Endothelial cell (in vitro differentiated cells): ENCODE measurements around the gene HPCAL4. TPM values are rescaled to one million over a fixed set of nuclear protein-coding genes. Genes with fewer than 3 reads are reported as not detected.

Experiments
- DNase-seq: peaks from one replicate; pipeline ENCODE4 v3.0.0; 2021; ENCODE audit warnings: low spot score
- H3K27ac Mint-ChIP-seq: one replicate; pipeline ENCODE4 v1.8.0; 2021; ENCODE audit warnings: mixed read lengths, inconsistent platforms; ENCODE audit not compliant: unreplicated experiment
- H3K27me3 Mint-ChIP-seq: one replicate; pipeline ENCODE4 v1.8.0; 2021; ENCODE audit warnings: mild to moderate bottlenecking, moderate library complexity, mixed read lengths, inconsistent platforms; ENCODE audit not compliant: unreplicated experiment
- H3K36me3 Mint-ChIP-seq: one replicate; pipeline ENCODE4 v1.8.0; 2021; ENCODE audit warnings: mild to moderate bottlenecking, low read depth, mixed read lengths, inconsistent platforms; ENCODE audit not compliant: unreplicated experiment
- H3K4me1 Mint-ChIP-seq: one replicate; pipeline ENCODE4 v1.8.0; 2021; ENCODE audit warnings: mild to moderate bottlenecking, mixed read lengths, inconsistent platforms; ENCODE audit not compliant: unreplicated experiment
- H3K4me3 Mint-ChIP-seq: one replicate; pipeline ENCODE4 v1.8.0; 2021; ENCODE audit warnings: mild to moderate bottlenecking, mixed read lengths, inconsistent platforms; ENCODE audit not compliant: unreplicated experiment
- H3K9me3 Mint-ChIP-seq: one replicate; pipeline ENCODE4 v1.8.0; 2021; ENCODE audit warnings: mixed read lengths, inconsistent platforms; ENCODE audit not compliant: unreplicated experiment
- total RNA-seq: library from RNA; stranded (reverse); fragmentation: NEBNext Ultra II Directional; extraction: Animal tissue kit (Norgen Biotek cat#: 25700); gene quantifications from one replicate; pipeline ENCODE4 v1.2.1, GENCODE V29; 2021; ENCODE audit not compliant: unreplicated experiment
- TF ChIP-seq, protein P1 (sequence below): fragments of 200-600 bp; sonication (generic); IDR thresholded peaks from one replicate; pipeline ENCODE4 v1.5.0; 2021; ENCODE audit warnings: antibody characterized with exemption; ENCODE audit not compliant: unreplicated experiment

HPCAL4 gene
- total RNA-seq, 1 donor from 2014 or later: not detected

DNA sequence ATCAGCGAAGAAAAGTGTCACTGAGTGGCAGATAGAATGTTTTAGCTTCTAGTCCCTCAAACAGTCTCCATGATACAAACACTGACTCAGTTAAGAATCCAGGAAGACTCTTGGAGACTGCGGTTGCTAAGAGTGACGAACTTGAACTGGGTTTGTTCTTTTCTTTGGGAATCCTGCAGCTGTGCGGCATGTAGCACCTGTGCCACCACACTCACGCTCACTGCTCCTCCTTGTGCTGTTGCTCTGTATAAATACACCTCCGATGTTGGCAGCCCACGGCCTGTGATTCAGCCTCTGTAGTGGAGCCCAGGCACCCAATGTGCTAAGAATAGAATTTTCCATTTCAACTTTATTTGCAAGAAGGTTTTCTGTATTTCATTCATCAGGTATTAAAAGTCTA is 41.9 kb upstream of the HPCAL4 start:
- no peak overlapping the region for H3K4me3 Mint-ChIP-seq
- H3K27me3 Mint-ChIP-seq: peaks cover 10% of the 10 kb centered on the region
- no peak overlapping the region for H3K27ac Mint-ChIP-seq
- DNase-seq: no peak
- TF ChIP-seq, protein P1, sequence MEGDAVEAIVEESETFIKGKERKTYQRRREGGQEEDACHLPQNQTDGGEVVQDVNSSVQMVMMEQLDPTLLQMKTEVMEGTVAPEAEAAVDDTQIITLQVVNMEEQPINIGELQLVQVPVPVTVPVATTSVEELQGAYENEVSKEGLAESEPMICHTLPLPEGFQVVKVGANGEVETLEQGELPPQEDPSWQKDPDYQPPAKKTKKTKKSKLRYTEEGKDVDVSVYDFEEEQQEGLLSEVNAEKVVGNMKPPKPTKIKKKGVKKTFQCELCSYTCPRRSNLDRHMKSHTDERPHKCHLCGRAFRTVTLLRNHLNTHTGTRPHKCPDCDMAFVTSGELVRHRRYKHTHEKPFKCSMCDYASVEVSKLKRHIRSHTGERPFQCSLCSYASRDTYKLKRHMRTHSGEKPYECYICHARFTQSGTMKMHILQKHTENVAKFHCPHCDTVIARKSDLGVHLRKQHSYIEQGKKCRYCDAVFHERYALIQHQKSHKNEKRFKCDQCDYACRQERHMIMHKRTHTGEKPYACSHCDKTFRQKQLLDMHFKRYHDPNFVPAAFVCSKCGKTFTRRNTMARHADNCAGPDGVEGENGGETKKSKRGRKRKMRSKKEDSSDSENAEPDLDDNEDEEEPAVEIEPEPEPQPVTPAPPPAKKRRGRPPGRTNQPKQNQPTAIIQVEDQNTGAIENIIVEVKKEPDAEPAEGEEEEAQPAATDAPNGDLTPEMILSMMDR: no peak
- H3K9me3 Mint-ChIP-seq: no peaks in the 10 kb centered on the region
- peaks cover 6% of the 10 kb centered on the region for H3K36me3 Mint-ChIP-seq
- no peaks in the 10 kb centered on the region for H3K4me1 Mint-ChIP-seq

DNA sequence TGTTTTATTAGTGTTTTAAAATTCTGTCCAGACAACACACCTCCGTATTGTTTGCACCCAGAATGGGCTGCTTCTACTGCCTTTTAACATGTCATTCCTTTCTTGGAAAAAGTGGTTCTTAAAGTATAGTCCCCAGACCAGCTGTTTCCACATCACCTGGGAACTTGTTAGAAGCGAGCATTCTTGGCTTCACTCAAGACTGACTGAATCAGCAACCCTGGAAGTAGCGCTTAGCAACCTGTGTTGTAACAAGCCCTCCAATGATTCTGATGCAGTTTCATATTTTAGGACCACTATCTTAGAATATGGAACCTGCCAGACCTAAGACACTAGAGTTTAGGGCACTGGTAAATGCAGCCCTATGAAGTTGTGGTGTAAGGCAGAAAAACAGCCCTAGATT is 41.5 kb upstream of the HPCAL4 start:
- Mint-ChIP-seq H3K36me3 (peaks cover 5% of the 10 kb centered on the region), H3K4me3 (no peak overlapping the region), H3K4me1 (no peaks in the 10 kb centered on the region), H3K27me3 (peaks cover 10% of the 10 kb centered on the region), H3K27ac (no peak overlapping the region), H3K9me3 (no peaks in the 10 kb centered on the region)
- TF ChIP-seq, protein P1: no peak
- no peak for DNase-seq

DNA sequence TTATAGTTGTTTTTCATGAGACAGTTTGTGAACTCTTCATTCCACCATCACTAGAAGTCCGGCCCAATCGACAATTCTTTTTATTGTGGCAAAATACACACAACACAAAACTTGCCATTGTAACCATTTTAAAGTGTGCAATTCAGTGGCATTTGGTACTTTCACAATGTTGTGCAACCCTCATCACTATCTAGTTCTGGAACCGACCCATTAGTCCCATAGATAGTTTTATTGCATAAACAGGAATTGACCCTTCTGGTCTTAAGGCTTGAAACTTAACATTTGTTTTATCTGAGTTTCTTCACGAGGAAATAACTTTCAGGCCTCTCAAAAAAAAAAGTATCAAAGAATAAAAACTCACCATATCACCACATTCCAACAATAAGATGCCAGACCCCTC is 38.6 kb upstream of the HPCAL4 start:
- no peak overlapping the region for H3K27ac Mint-ChIP-seq
- TF ChIP-seq, protein P1: no peak
- H3K9me3 Mint-ChIP-seq: no peaks in the 10 kb centered on the region
- H3K36me3 Mint-ChIP-seq: no peaks in the 10 kb centered on the region
- H3K4me1 Mint-ChIP-seq: no peaks in the 10 kb centered on the region
- peaks cover 14% of the 10 kb centered on the region for H3K27me3 Mint-ChIP-seq
- no peak for DNase-seq
- no peak overlapping the region for H3K4me3 Mint-ChIP-seq

DNA sequence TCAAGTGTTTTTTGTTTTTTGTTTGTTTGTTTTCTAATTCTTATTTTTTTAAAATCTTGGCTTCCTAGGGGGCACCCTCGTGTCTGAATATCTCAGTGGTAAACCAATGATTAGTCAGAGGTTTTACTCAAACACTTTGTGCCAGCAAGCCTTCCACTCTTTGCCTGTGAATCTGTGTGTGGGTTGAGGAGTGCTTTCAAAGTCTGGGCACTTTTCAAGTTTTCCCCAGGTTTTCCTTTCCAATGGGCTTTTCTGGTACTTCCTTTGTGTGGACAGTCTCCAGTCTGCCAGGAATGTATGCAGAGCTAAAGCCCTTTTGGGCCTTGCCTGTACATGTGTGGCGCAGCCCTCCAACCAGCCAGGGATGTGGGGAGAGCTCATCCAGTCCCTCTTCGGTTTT is 37.8 kb upstream of the HPCAL4 start:
- TF ChIP-seq, protein P1: no peak
- H3K36me3 Mint-ChIP-seq: no peaks in the 10 kb centered on the region
- H3K4me3 Mint-ChIP-seq: no peak overlapping the region
- no peak for DNase-seq
- H3K9me3 Mint-ChIP-seq: no peaks in the 10 kb centered on the region
- H3K4me1 Mint-ChIP-seq: no peaks in the 10 kb centered on the region
- H3K27me3 Mint-ChIP-seq: peaks cover 14% of the 10 kb centered on the region
- no peak overlapping the region for H3K27ac Mint-ChIP-seq

DNA sequence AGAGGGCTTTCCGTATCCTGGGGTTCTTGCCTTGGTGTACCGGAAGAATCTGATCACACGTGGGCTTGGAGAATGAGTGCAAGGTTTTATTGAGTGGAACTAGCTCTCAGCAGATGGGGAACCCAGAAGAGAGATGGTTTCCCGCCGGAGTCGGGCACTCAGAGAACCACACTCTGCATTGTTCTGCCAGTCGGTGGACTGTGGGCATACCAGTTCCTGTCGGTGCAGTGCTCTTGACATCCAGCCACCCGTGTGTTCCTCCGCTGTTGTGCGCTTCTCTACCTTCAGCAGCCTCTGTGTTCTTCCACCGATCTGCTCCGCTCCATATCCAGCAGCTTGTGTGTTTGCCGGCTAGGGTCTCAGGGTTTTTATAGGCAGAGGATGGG is 36.7 kb upstream of the HPCAL4 start:
- peaks cover 14% of the 10 kb centered on the region for H3K27me3 Mint-ChIP-seq
- no peak for DNase-seq
- no peak overlapping the region for H3K27ac Mint-ChIP-seq
- no peaks in the 10 kb centered on the region for H3K9me3 Mint-ChIP-seq
- no peaks in the 10 kb centered on the region for H3K4me1 Mint-ChIP-seq
- TF ChIP-seq, protein P1: no peak
- no peaks in the 10 kb centered on the region for H3K36me3 Mint-ChIP-seq
- H3K4me3 Mint-ChIP-seq: no peak overlapping the region
